GM23338 (cell line): Measurements from ENCODE around the gene PRM1. TPM values are rescaled to one million over a fixed set of nuclear protein-coding genes. Genes with fewer than 3 reads are reported as not detected.

ENCODE experiments used
- ATAC-seq: fragments of 200-7000 bp; cut with Tn5 transposase; 3 replicates; pipeline ENCODE4 v1.9.1; 2020
- DNase-seq: peaks from one replicate; pipeline ENCODE4 v3.0.0-alpha.2; 2015; ENCODE audit warnings: low spot score
- H2AFZ ChIP-seq: fragments of 200-600 bp; sonication (generic); 2 replicates; pipeline ENCODE4 v1.8.0; 2016; ENCODE audit warnings: antibody characterized with exemption, mild to moderate bottlenecking, moderate library complexity
- H3F3A ChIP-seq: fragments of 200-600 bp; sonication (generic); replicated peaks from 2 replicates; pipeline ENCODE4 v1.8.0; 2017; ENCODE audit warnings: antibody characterized with exemption, mixed run types, low read depth
- H3K27ac ChIP-seq: fragments of 200-600 bp; sonication (generic); 2 replicates; pipeline ENCODE4 v1.6.1; 2016; ENCODE audit warnings: low read depth
- H3K27me3 ChIP-seq: fragments of 200-600 bp; sonication (generic); 2 replicates; pipeline ENCODE4 v1.8.0; 2016; ENCODE audit warnings: mild to moderate bottlenecking, mixed run types, moderate library complexity; ENCODE audit not compliant: insufficient read depth
- H3K36me3 ChIP-seq: fragments of 200-600 bp; sonication (generic); 2 replicates; pipeline ENCODE4 v1.8.0; 2016; ENCODE audit warnings: mild to moderate bottlenecking; ENCODE audit not compliant: insufficient read depth
- H3K4me1 ChIP-seq: fragments of 200-600 bp; sonication (generic); 2 replicates; pipeline ENCODE4 v1.8.0; 2016; ENCODE audit warnings: mild to moderate bottlenecking, moderate library complexity; ENCODE audit not compliant: insufficient read depth
- H3K4me2 ChIP-seq: fragments of 200-600 bp; sonication (generic); 2 replicates; pipeline ENCODE4 v1.7.1; 2017; ENCODE audit warnings: mixed run types
- H3K4me3 ChIP-seq: fragments of 200-600 bp; sonication (generic); 2 replicates; pipeline ENCODE4 v1.6.1; 2016; ENCODE audit warnings: mixed run types
- H3K79me2 ChIP-seq: fragments of 200-600 bp; sonication (generic); replicated peaks from 2 replicates; pipeline ENCODE4 v1.8.0; 2017; ENCODE audit warnings: mild to moderate bottlenecking; ENCODE audit not compliant: insufficient read depth
- H3K9me2 ChIP-seq: fragments of 200-600 bp; sonication (generic); 2 replicates; pipeline ENCODE4 v1.8.0; 2017; ENCODE audit not compliant: insufficient read depth
- H4K20me1 ChIP-seq: fragments of 200-600 bp; sonication (generic); replicated peaks from 2 replicates; pipeline ENCODE4 v1.8.0; 2017; ENCODE audit warnings: mild to moderate bottlenecking; ENCODE audit not compliant: insufficient read depth
- H3K27ac Mint-ChIP-seq: 2 replicates; pipeline ENCODE4 v1.8.0; 2020; ENCODE audit warnings: inconsistent platforms, mild to moderate bottlenecking, moderate library complexity, mixed read lengths
- H3K27me3 Mint-ChIP-seq: 3 replicates; pipeline ENCODE4 v1.8.0; 2022; ENCODE audit warnings: low read depth, mild to moderate bottlenecking, moderate library complexity, mixed read lengths, inconsistent platforms; ENCODE audit not compliant: insufficient read depth, poor library complexity
- H3K36me3 Mint-ChIP-seq: 3 replicates; pipeline ENCODE4 v1.8.0; 2021; ENCODE audit warnings: low read depth, mild to moderate bottlenecking, inconsistent platforms, moderate library complexity, mixed read lengths
- H3K4me1 Mint-ChIP-seq: 3 replicates; pipeline ENCODE4 v1.8.0; 2020; ENCODE audit warnings: mild to moderate bottlenecking, inconsistent platforms, mixed read lengths
- H3K4me3 Mint-ChIP-seq: 3 replicates; pipeline ENCODE4 v1.8.0; 2021; ENCODE audit warnings: moderate library complexity, mild to moderate bottlenecking, inconsistent platforms, mixed read lengths
- H3K9me3 Mint-ChIP-seq: 3 replicates; pipeline ENCODE4 v1.8.0; 2020; ENCODE audit warnings: moderate library complexity, mild to moderate bottlenecking, inconsistent platforms, mixed read lengths
- CREB1 ChIP-seq: fragments of 250-450 bp; sonication (Bioruptor Pico); IDR thresholded peaks from 2 replicates; pipeline ENCODE4 v1.5.0; 2020; ENCODE audit warnings: low read depth, mild to moderate bottlenecking, moderate library complexity
- EZH2 ChIP-seq: fragments of 200-600 bp; sonication (generic); IDR thresholded peaks from one replicate; pipeline ENCODE4 v1.8.0; 2017; ENCODE audit warnings: antibody characterized with exemption, mild to moderate bottlenecking, low read depth; ENCODE audit not compliant: unreplicated experiment
- EZH2phosphoT487 ChIP-seq: fragments of 200-600 bp; sonication (generic); IDR thresholded peaks from one replicate; pipeline ENCODE4 v1.8.1; 2018; ENCODE audit warnings: antibody characterized with exemption; ENCODE audit not compliant: unreplicated experiment
- NANOG ChIP-seq: IDR thresholded peaks from 2 replicates; pipeline ENCODE4 v1.6.1; 2016; ENCODE audit warnings: antibody characterized with exemption, borderline replicate concordance
- POLR2AphosphoS5 ChIP-seq: IDR thresholded peaks from 2 replicates; pipeline ENCODE4 v1.6.1; 2016; ENCODE audit warnings: antibody characterized with exemption, low read depth
- REST ChIP-seq: IDR thresholded peaks from one replicate; pipeline ENCODE4 v1.6.1; 2018; ENCODE audit warnings: antibody characterized with exemption; ENCODE audit not compliant: unreplicated experiment
- STAT1 ChIP-seq: IDR thresholded peaks from one replicate; pipeline ENCODE4 v1.6.1; 2016; ENCODE audit warnings: antibody characterized with exemption; ENCODE audit not compliant: unreplicated experiment
- ZNF114 ChIP-seq: fragments of 250-450 bp; sonication (Bioruptor Pico); IDR thresholded peaks from 2 replicates; pipeline ENCODE4 v1.5.0; 2020; ENCODE audit warnings: mild to moderate bottlenecking, moderate library complexity
- ZNF331 ChIP-seq: fragments of 250-450 bp; sonication (Bioruptor Pico); IDR thresholded peaks from 2 replicates; pipeline ENCODE4 v1.5.0; 2020; ENCODE audit warnings: low read depth, mild to moderate bottlenecking, moderate library complexity
- ZNF462 ChIP-seq: fragments of 250-450 bp; sonication (Bioruptor Pico); IDR thresholded peaks from 2 replicates; pipeline ENCODE4 v1.5.0; 2020; ENCODE audit warnings: mild to moderate bottlenecking, moderate library complexity
- polyA plus RNA-seq: library from polyadenylated mRNA; unstranded; fragments of >200 nt; fragmentation: Nextera tagmentation; extraction: Ambion mirVana; gene quantifications from 2 replicates; pipeline ENCODE4 v1.2.1, GENCODE V29; 2016
- total RNA-seq: library from RNA; depleted of rRNA; stranded (reverse); fragments of >200 nt; shearing (Covaris generic); gene quantifications from 2 replicates; pipeline ENCODE4 v1.2.3, GENCODE V29; 2014

The PRM1 gene
- total and polyA plus RNA-seq, 2 experiments from 2014 or later: 1.2 TPM; not detected in 1

- TF ChIP-seq REST: no peak
- TF ChIP-seq ZNF331 (CRISPR knock-in tag): no peak
- no peak for TF ChIP-seq EZH2
- TF ChIP-seq POLR2AphosphoS5: no peak
- no peak for TF ChIP-seq NANOG
- no peak for TF ChIP-seq ZNF114
Observed at GRCh38 chr16:11298143-11298900, 17.2 kb upstream of the PRM1 start (continued).

- peaks cover 17% of the 10 kb centered on the region for H3K4me1 ChIP-seq
- H3K4me1 Mint-ChIP-seq: peaks cover 14% of the 10 kb centered on the region
- H3K27ac Mint-ChIP-seq: no peak overlapping the region
- DNase-seq (peak; percentile 70), ATAC-seq (peak; percentile 91)
- H3K27ac ChIP-seq: no peak overlapping the region
- peak overlapping the region; percentile 48 for H3K4me2 ChIP-seq
- no peak overlapping the region for H3K4me3 ChIP-seq
- peak overlapping the region; percentile 96 for H2AFZ ChIP-seq
- no peaks in the 10 kb centered on the region for H3K9me2 ChIP-seq
- no peaks in the 10 kb centered on the region for H3K27me3 Mint-ChIP-seq
- H3K36me3 ChIP-seq: no peaks in the 10 kb centered on the region
- no peak overlapping the region for H3K4me3 Mint-ChIP-seq
- H3K9me3 Mint-ChIP-seq: no peaks in the 10 kb centered on the region
- H3K79me2 ChIP-seq: no peaks in the 10 kb centered on the region
- no peaks in the 10 kb centered on the region for H3K27me3 ChIP-seq
- peaks cover 7% of the 10 kb centered on the region; the same call in 1 of the 2 replicates for H3F3A ChIP-seq
- no peaks in the 10 kb centered on the region for H3K36me3 Mint-ChIP-seq
- no peaks in the 10 kb centered on the region for H4K20me1 ChIP-seq
- TF ChIP-seq REST: no peak
- TF ChIP-seq ZNF462 (CRISPR knock-in tag): no peak
- TF ChIP-seq STAT1: no peak
- TF ChIP-seq NANOG: no peak
- TF ChIP-seq CREB1 (CRISPR knock-in tag): no peak
- TF ChIP-seq EZH2phosphoT487: no peak
- TF ChIP-seq EZH2: no peak
Observed at GRCh38 chr16:11297492-11298142, 16.5 kb upstream of the PRM1 start.
